ENCODE data around the gene CACNA1B. TPM values are rescaled to one million over a fixed set of nuclear protein-coding genes. Genes with fewer than 3 reads are reported as not detected.

The CACNA1B gene
- total RNA-seq, 1 experiment from 2014 or later: 7.8 TPM

DNA sequence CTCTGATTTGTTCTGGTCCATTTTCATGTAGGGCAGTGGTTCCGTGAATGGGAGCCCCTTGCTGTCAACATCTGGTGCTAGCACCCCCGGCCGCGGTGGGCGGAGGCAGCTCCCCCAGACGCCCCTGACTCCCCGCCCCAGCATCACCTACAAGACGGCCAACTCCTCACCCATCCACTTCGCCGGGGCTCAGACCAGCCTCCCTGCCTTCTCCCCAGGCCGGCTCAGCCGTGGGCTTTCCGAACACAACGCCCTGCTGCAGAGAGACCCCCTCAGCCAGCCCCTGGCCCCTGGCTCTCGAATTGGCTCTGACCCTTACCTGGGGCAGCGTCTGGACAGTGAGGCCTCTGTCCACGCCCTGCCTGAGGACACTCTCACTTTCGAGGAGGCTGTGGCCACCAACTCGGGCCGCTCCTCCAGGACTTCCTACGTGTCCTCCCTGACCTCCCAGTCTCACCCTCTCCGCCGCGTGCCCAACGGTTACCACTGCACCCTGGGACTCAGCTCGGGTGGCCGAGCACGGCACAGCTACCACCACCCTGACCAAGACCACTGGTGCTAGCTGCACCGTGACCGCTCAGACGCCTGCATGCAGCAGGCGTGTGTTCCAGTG lies 244.0 kb downstream of the CACNA1B start:
- no peak overlapping the region for H2BK120ac ChIP-seq (ENCODE audit: low read depth, low read length, poor library complexity, severe bottlenecking)
- no peak overlapping the region for H3K4ac ChIP-seq (ENCODE audit: low read depth, low read length)
- H3K4me1 ChIP-seq (ENCODE audit: insufficient read depth, low read length): no peaks in the 10 kb centered on the region
- no peak overlapping the region for H3K14ac ChIP-seq (ENCODE audit: insufficient read depth, low read length)
- TF ChIP-seq, protein P1, sequence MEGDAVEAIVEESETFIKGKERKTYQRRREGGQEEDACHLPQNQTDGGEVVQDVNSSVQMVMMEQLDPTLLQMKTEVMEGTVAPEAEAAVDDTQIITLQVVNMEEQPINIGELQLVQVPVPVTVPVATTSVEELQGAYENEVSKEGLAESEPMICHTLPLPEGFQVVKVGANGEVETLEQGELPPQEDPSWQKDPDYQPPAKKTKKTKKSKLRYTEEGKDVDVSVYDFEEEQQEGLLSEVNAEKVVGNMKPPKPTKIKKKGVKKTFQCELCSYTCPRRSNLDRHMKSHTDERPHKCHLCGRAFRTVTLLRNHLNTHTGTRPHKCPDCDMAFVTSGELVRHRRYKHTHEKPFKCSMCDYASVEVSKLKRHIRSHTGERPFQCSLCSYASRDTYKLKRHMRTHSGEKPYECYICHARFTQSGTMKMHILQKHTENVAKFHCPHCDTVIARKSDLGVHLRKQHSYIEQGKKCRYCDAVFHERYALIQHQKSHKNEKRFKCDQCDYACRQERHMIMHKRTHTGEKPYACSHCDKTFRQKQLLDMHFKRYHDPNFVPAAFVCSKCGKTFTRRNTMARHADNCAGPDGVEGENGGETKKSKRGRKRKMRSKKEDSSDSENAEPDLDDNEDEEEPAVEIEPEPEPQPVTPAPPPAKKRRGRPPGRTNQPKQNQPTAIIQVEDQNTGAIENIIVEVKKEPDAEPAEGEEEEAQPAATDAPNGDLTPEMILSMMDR (conservative IDR thresholded peaks at IDR 0.05): no peak
- no peak overlapping the region for H2BK12ac ChIP-seq (ENCODE audit: insufficient read length, low read depth, low read length)
- H2BK5ac ChIP-seq (ENCODE audit: insufficient read length, low read length): no peak overlapping the region
- H4K5ac ChIP-seq (ENCODE audit: insufficient read length, low read depth, low read length): no peak overlapping the region
- no peaks in the 10 kb centered on the region for H3K79me2 ChIP-seq (ENCODE audit: insufficient read depth, low read length)
- no peak overlapping the region for H3K9ac ChIP-seq (ENCODE audit: extremely low read depth, insufficient read length, low read length)
- Mint-ChIP-seq H3K27ac (no peak overlapping the region), H3K4me3 (no peak overlapping the region), H3K9me3 (peaks cover 52 to 85% of the 10 kb centered on the region in 2 experiments), H3K36me3 (ENCODE audit: insufficient read depth in 1 of 3, low read depth in 3 of 3) (peaks cover 30 to 59% (median 32%) of the 10 kb centered on the region in 3 experiments), H3K27me3 (ENCODE audit: low read depth) (peaks cover 8% of the 10 kb centered on the region), H3K4me1 (no peaks in the 10 kb centered on the region)
- no peak overlapping the region for H3K23ac ChIP-seq (ENCODE audit: insufficient read length, low read depth, low read length)
- DNase-seq: no peak
- no peak overlapping the region for H2BK15ac ChIP-seq (ENCODE audit: low read depth, low read length)
- no peak overlapping the region for H3K27ac ChIP-seq (ENCODE audit: insufficient read length, low read depth, low read length)
- no peak overlapping the region for H4K8ac ChIP-seq (replicated peaks; ENCODE audit: insufficient read length, low read depth, low read length)
- WGBS (ENCODE audit: extremely low coverage, insufficient read length, low lambda C conversion rate): no CpG with 5 or more reads among the region's 32 CpGs
- no peak overlapping the region for H3T11ph ChIP-seq (ENCODE audit: low read length)
- H4K20me1 ChIP-seq (ENCODE audit: control insufficient read depth, insufficient read depth, insufficient read length): no peaks in the 10 kb centered on the region
- H2AK5ac ChIP-seq (ENCODE audit: insufficient read length, low read length): no peak overlapping the region
- H3K23me2 ChIP-seq (ENCODE audit: insufficient read length, low read depth, low read length, poor library complexity, severe bottlenecking): no peaks in the 10 kb centered on the region
- no peak overlapping the region for H2AFZ ChIP-seq (ENCODE audit: low read length)
- H3K27me3 ChIP-seq (ENCODE audit: insufficient read depth, low read length): no peaks in the 10 kb centered on the region
- H3K9me3 ChIP-seq (ENCODE audit: control insufficient read depth, low read depth, low read length): peaks cover 59% of the 10 kb centered on the region
- no peak overlapping the region for H3K56ac ChIP-seq (ENCODE audit: insufficient read length, low read depth, low read length)
- no peak overlapping the region for H3K4me2 ChIP-seq (ENCODE audit: insufficient read depth, insufficient read length, low read length)
- H2BK20ac ChIP-seq (ENCODE audit: low read depth, low read length, poor library complexity, severe bottlenecking): no peak overlapping the region
- no peak overlapping the region for H4K91ac ChIP-seq (ENCODE audit: insufficient read length, low read depth, low read length)
- no peak overlapping the region for H3K18ac ChIP-seq (ENCODE audit: insufficient read length, low read depth, low read length)
- no peaks in the 10 kb centered on the region for H3K79me1 ChIP-seq (ENCODE audit: insufficient read depth, low read depth, low read length, poor library complexity, severe bottlenecking)
